HepG2 (cell line): ENCODE data around the gene TENM3. TPM values are rescaled to one million over a fixed set of nuclear protein-coding genes. Genes with fewer than 3 reads are reported as not detected.

Experiments used
- ATAC-seq: fragments of 200-7000 bp; cut with Tn5 transposase; 3 replicates; pipeline ENCODE4 v1.9.1; 2020; ENCODE audit warnings: mild to moderate bottlenecking, moderate library complexity
- BruUV-seq: library from RNA; stranded (reverse); fragments of 400-500 nt; replicated peaks from 2 replicates; lab custom pipeline; 2021; lab: Mats Ljungman, UMichigan
- CTCF ChIA-PET: fragments of 300-600 bp; formaldehyde crosslinking; extraction: SDS; loops from one replicate; lab custom pipeline; 2021; ENCODE audit warnings: low total read pairs, inconsistent platforms, low intra/inter-chr PET ratio; lab: Yijun Ruan, JAX
- POLR2A ChIA-PET: fragments of 350-600 bp; sonication (Branson Sonifier 250); formaldehyde crosslinking; loops from one replicate; lab custom pipeline; 2020; ENCODE audit warnings: antibody characterized with exemption, inconsistent platforms; lab: Yijun Ruan, JAX
- DNase-seq: peaks from one replicate; pipeline ENCODE4 v3.0.0-alpha.2; 2015; ENCODE audit warnings: low spot score
- FAIRE-seq: peaks from 3 replicates; lab custom pipeline; 2011; peaks lifted over from hg19 to GRCh38; lab: Jason Lieb, UNC
- H2AFZ ChIP-seq: one replicate; pipeline ENCODE4 v1.6.1; 2011; ENCODE audit warnings: low read length, inconsistent platforms
- H3K27ac ChIP-seq: fragments of 300-600 bp; 3 replicates; pipeline ENCODE4 v1.8.0; 2011; ENCODE audit warnings: mixed run types, mild to moderate bottlenecking, mixed read lengths, low read length, inconsistent platforms; ENCODE audit not compliant: insufficient read depth; ENCODE audit errors: extremely low read length
- H3K27me3 ChIP-seq, 2 experiments: fragments of 200-600 bp in 1 of 2; 2 replicates in 1 of 2; 3 replicates in 1 of 2; pipeline versions ENCODE4 v1.6.0 to v1.8.0; 2011; ENCODE audit warnings: low read length in 2 of 2, mild to moderate bottlenecking in 2 of 2, moderate library complexity in 2 of 2, inconsistent platforms in 1 of 2; ENCODE audit not compliant: insufficient read depth in 2 of 2, control insufficient read depth in 1 of 2
- H3K36me3 ChIP-seq, 2 experiments: fragments of 200-600 bp in 1 of 2; replicated peaks in 1 of 2; 2 replicates in 1 of 2; 3 replicates in 1 of 2; pipeline versions ENCODE4 v1.5.1 to v1.8.0; 2011; ENCODE audit warnings: low read length in 2 of 2, inconsistent platforms in 1 of 2; ENCODE audit not compliant: insufficient read depth in 2 of 2, control insufficient read depth in 1 of 2
- H3K4me1 ChIP-seq: 2 replicates; pipeline ENCODE4 v1.5.1; 2012; ENCODE audit warnings: low read length, inconsistent platforms; ENCODE audit not compliant: insufficient read depth
- H3K4me2 ChIP-seq: 2 replicates; pipeline ENCODE4 v1.6.0; 2011; ENCODE audit warnings: low read depth, low read length, inconsistent platforms
- H3K4me3 ChIP-seq, 3 experiments: fragments of 200-600 bp in 1 of 3; sonication (generic), shearing (Covaris generic) in 1 of 3; replicated peaks in 1 of 3; 2 replicates each; pipeline ENCODE4 v1.5.1; 2011 to 2016; ENCODE audit warnings: low read length in 3 of 3, inconsistent platforms in 2 of 3, low read depth in 2 of 3, mild to moderate bottlenecking in 2 of 3, control low read depth in 1 of 3, mixed read lengths in 1 of 3; ENCODE audit not compliant: insufficient read depth in 1 of 3
- H3K79me2 ChIP-seq: one replicate; pipeline ENCODE4 v1.6.1; 2011; ENCODE audit warnings: low read length, inconsistent platforms; ENCODE audit not compliant: insufficient read depth
- H3K9ac ChIP-seq: 2 replicates; pipeline ENCODE4 v1.6.0; 2011; ENCODE audit warnings: mild to moderate bottlenecking, low read depth, low read length, inconsistent platforms; ENCODE audit not compliant: insufficient read depth
- H3K9me3 ChIP-seq: 2 replicates; pipeline ENCODE4 v1.5.1; 2012; ENCODE audit warnings: mild to moderate bottlenecking, low read length
- H4K20me1 ChIP-seq: 2 replicates; pipeline ENCODE4 v1.6.0; 2011; ENCODE audit warnings: inconsistent platforms, mild to moderate bottlenecking, low read length, moderate library complexity; ENCODE audit not compliant: insufficient read depth
- ARID2 ChIP-seq: sonication (generic); formaldehyde crosslinking; IDR thresholded peaks from 2 replicates; pipeline ENCODE4 v1.8.1; 2022; ENCODE audit warnings: mild to moderate bottlenecking, missing genetic modification reagents, borderline replicate concordance
- CEBPG ChIP-seq: IDR thresholded peaks from 2 replicates; pipeline ENCODE4 v1.6.1; 2016
- MBNL3 ChIP-seq: fragments of 250-450 bp; sonication (Bioruptor Pico); conservative IDR thresholded peaks from 2 replicates; pipeline ENCODE4 v1.8.0; 2022; ENCODE audit warnings: mild to moderate bottlenecking, inconsistent platforms
- SNRNP70 ChIP-seq: fragments of 200-400 bp; formaldehyde crosslinking; IDR thresholded peaks from 2 replicates; pipeline ENCODE4 v1.6.1; 2017; ENCODE audit warnings: mild to moderate bottlenecking, low read depth, low read length, moderate library complexity
- ZBTB20 ChIP-seq: sonication (generic); formaldehyde crosslinking; IDR thresholded peaks from 2 replicates; pipeline ENCODE4 v1.8.1; 2023; ENCODE audit warnings: missing genetic modification reagents, low read depth, mild to moderate bottlenecking, borderline replicate concordance
- ZFX ChIP-seq: sonication (generic); formaldehyde crosslinking; IDR thresholded peaks from 2 replicates; pipeline ENCODE4 v1.4.0; 2020; ENCODE audit warnings: mild to moderate bottlenecking, low read depth, missing genetic modification reagents, moderate library complexity
- ZNF263 ChIP-seq: sonication (generic); formaldehyde crosslinking; IDR thresholded peaks from 2 replicates; pipeline ENCODE4 v1.4.0; 2020; ENCODE audit warnings: missing genetic modification reagents
- ZNF570 ChIP-seq: sonication (generic); formaldehyde crosslinking; IDR thresholded peaks from 2 replicates; pipeline ENCODE4 v1.4.0; 2020; ENCODE audit warnings: mild to moderate bottlenecking, missing genetic modification reagents, borderline replicate concordance
- ZNF792 ChIP-seq: IDR thresholded peaks from 2 replicates; pipeline ENCODE4 v1.6.1; 2016
- ZNF850 ChIP-seq: sonication (generic); formaldehyde crosslinking; conservative IDR thresholded peaks from 2 replicates; pipeline ENCODE4 v1.9.0; 2021; ENCODE audit warnings: mild to moderate bottlenecking, missing genetic modification reagents
- WGBS: methylation state at CpG from one replicate; pipeline ENCODE4 v1.1.6; 2017; ENCODE audit warnings: low lambda C conversion rate; 5-methylcytosine and 5-hydroxymethylcytosine counted together
- in situ Hi-C: cut with HindIII; loops from 2 replicates; pipeline ENCODE4 v1.10.0; 2017; ENCODE audit warnings: low pct_unique_long_range_greater_than_20kb; ENCODE audit not compliant: extremely low pct_ligation_motif_present
- intact Hi-C: fragments of 100-400 bp; cut with micrococcal nuclease; formaldehyde crosslinking; loops from one replicate; pipeline ENCODE4 v1.10.0; 2022; ENCODE audit not compliant: unreplicated experiment
- polyA plus RNA-seq, 8 experiments: library from polyadenylated mRNA; depleted of rRNA in 3 of 8; stranded (reverse) in 7 of 8; unstranded in 1 of 8; fragments of >200 nt; fragmentation: Illumina TruSeq in 4 of 8; extraction: Trizol in 4 of 8; gene quantifications; 2 replicates each; pipeline versions ENCODE4 v1.2.1 to v1.2.3, GENCODE V29; 2011 to 2016; ENCODE audit warnings: low read depth in 4 of 8, missing spikeins in 1 of 8, mixed read lengths in 1 of 8; ENCODE audit not compliant: insufficient read depth in 1 of 8
- total RNA-seq, 5 experiments: library from RNA; depleted of rRNA; stranded (reverse); fragments of >200 nt; fragmentation: Illumina TruSeq; extraction: Trizol; gene quantifications; 2 replicates each; pipeline ENCODE4 v1.2.3, GENCODE V29; 2016; ENCODE audit warnings: low read depth in 1 of 5
- TF ChIP-seq, protein P1 (sequence below): sonication (generic); formaldehyde crosslinking; IDR thresholded peaks from 2 replicates; pipeline ENCODE4 v1.5.0; 2020; ENCODE audit warnings: mild to moderate bottlenecking, missing genetic modification reagents, borderline replicate concordance
- TF ChIP-seq, protein P2 (sequence below): sonication (generic); formaldehyde crosslinking; IDR thresholded peaks from 2 replicates; pipeline ENCODE4 v1.5.0; 2020; ENCODE audit warnings: mild to moderate bottlenecking, missing genetic modification reagents

The TENM3 gene
- total and polyA plus RNA-seq, 2 of the 13 experiments (the other 11 are each of a cell fraction or from before 2014, with no cell fraction given) = 0.04 TPM; not detected in 1

DNA sequence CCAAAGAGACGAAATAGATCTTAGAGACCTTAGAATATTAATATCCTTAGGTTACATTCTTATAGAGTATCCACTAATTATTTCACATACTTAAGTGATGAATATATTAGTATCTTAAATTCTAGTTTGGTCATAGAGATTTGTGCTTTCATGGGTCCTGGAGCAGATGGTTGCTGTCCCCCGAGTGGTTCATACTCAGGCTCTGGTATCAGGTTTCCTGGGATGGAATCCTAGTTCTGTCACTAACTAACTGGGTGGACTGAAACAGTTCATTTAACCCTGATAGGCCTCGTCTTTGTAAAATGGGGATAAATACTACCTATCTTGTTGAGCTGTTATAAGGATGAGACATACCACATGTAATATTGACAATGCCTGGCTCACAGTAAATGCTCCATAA, 264.6 kb downstream of the TENM3 start:
- H3K79me2 ChIP-seq = no peaks in the 10 kb centered on the region
- TF ChIP-seq, protein P1, sequence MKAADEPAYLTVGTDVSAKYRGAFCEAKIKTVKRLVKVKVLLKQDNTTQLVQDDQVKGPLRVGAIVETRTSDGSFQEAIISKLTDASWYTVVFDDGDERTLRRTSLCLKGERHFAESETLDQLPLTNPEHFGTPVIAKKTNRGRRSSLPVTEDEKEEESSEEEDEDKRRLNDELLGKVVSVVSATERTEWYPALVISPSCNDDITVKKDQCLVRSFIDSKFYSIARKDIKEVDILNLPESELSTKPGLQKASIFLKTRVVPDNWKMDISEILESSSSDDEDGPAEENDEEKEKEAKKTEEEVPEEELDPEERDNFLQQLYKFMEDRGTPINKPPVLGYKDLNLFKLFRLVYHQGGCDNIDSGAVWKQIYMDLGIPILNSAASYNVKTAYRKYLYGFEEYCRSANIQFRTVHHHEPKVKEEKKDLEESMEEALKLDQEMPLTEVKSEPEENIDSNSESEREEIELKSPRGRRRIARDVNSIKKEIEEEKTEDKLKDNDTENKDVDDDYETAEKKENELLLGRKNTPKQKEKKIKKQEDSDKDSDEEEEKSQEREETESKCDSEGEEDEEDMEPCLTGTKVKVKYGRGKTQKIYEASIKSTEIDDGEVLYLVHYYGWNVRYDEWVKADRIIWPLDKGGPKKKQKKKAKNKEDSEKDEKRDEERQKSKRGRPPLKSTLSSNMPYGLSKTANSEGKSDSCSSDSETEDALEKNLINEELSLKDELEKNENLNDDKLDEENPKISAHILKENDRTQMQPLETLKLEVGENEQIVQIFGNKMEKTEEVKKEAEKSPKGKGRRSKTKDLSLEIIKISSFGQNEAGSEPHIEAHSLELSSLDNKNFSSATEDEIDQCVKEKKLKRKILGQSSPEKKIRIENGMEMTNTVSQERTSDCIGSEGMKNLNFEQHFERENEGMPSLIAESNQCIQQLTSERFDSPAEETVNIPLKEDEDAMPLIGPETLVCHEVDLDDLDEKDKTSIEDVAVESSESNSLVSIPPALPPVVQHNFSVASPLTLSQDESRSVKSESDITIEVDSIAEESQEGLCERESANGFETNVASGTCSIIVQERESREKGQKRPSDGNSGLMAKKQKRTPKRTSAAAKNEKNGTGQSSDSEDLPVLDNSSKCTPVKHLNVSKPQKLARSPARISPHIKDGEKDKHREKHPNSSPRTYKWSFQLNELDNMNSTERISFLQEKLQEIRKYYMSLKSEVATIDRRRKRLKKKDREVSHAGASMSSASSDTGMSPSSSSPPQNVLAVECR (CRISPR knock-in tag) = no peak
- TF ChIP-seq ZBTB20 (CRISPR knock-in tag) = no peak
- TF ChIP-seq, all 625 proteins: peak for 0
- intact Hi-C loops = no loop called here
- Histone ChIP-seq H3K36me3 (no peaks in the 10 kb centered on the region), H4K20me1 (no peaks in the 10 kb centered on the region), H3K4me1 (no peaks in the 10 kb centered on the region), H2AFZ (no peak overlapping the region), H3K9ac (no peak overlapping the region), H3K4me3 (no peak overlapping the region), H3K27ac (no peak overlapping the region), H3K27me3 (no peaks in the 10 kb centered on the region), H3K4me2 (no peak overlapping the region), H3K9me3 (no peaks in the 10 kb centered on the region)
- WGBS = 1% methylated on average over 3 of the region's 3 CpGs
- CTCF ChIA-PET = no interaction called here
- POLR2A ChIA-PET = no interaction called here
- DNase-seq = no peak
- no TSS peak for BruUV-seq
- no peak for ATAC-seq
- no peak for FAIRE-seq
- in situ Hi-C loops = no loop called here

GRCh38 chr4:182510836-182511235, 267.6 kb downstream of the TENM3 start:
- ATAC-seq = no peak
- no peak for FAIRE-seq
- WGBS = 50% methylated on average over 2 of the region's 2 CpGs
- CTCF ChIA-PET = no interaction called here
- H3K4me3 ChIP-seq = no peak overlapping the region
- H3K9me3 ChIP-seq = no peaks in the 10 kb centered on the region
- no peaks in the 10 kb centered on the region for H3K36me3 ChIP-seq
- no peaks in the 10 kb centered on the region for H3K4me1 ChIP-seq
- H3K4me2 ChIP-seq = no peak overlapping the region
- DNase-seq = no peak
- in situ Hi-C loops = no loop called here
- H3K9ac ChIP-seq = no peak overlapping the region
- no peaks in the 10 kb centered on the region for H3K27me3 ChIP-seq
- H3K79me2 ChIP-seq = no peaks in the 10 kb centered on the region
- intact Hi-C loops = no loop called here
- no peak overlapping the region for H3K27ac ChIP-seq
- no peak overlapping the region for H2AFZ ChIP-seq
- no peaks in the 10 kb centered on the region for H4K20me1 ChIP-seq
- POLR2A ChIA-PET = no interaction called here
- no TSS peak for BruUV-seq
- no peak for TF ChIP-seq MBNL3 (CRISPR knock-in tag)
- no peak for TF ChIP-seq SNRNP70
- TF ChIP-seq ZNF792 = no peak
- no peak for TF ChIP-seq CEBPG (CRISPR knock-in tag)
- TF ChIP-seq ZNF570 = no peak
- TF ChIP-seq ZNF850 (CRISPR knock-in tag) = no peak
- TF ChIP-seq, protein P2, sequence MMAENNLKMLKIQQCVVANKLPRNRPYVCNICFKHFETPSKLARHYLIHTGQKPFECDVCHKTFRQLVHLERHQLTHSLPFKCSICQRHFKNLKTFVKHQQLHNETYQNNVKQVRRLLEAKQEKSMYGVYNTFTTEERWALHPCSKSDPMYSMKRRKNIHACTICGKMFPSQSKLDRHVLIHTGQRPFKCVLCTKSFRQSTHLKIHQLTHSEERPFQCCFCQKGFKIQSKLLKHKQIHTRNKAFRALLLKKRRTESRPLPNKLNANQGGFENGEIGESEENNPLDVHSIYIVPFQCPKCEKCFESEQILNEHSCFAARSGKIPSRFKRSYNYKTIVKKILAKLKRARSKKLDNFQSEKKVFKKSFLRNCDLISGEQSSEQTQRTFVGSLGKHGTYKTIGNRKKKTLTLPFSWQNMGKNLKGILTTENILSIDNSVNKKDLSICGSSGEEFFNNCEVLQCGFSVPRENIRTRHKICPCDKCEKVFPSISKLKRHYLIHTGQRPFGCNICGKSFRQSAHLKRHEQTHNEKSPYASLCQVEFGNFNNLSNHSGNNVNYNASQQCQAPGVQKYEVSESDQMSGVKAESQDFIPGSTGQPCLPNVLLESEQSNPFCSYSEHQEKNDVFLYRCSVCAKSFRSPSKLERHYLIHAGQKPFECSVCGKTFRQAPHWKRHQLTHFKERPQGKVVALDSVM = no peak
- no peak for TF ChIP-seq ZFX
- TF ChIP-seq ARID2 = no peak
- TF ChIP-seq ZNF263 (CRISPR knock-in tag) = no peak
